ENCODE results near the gene ADGRG1.

Gene ADGRG1

GRCh38 chr16:57645169-57645568 is 16.7 kb downstream of the ADGRG1 start:
- Mint-ChIP-seq H3K27ac (peak overlapping the region; percentile 93), H3K36me3 (peaks cover 62% of the 10 kb centered on the region), H3K4me1 (peaks cover 48% of the 10 kb centered on the region), H3K9me3 (no peaks in the 10 kb centered on the region), H3K4me3 (peak overlapping the region; percentile 30)
- no peak for ATAC-seq
- no peak for DNase-seq (ENCODE audit: low spot score in 2 of 2)

- peaks cover 51% of the 10 kb centered on the region for H3K4me1 Mint-ChIP-seq
- no peaks in the 10 kb centered on the region for H3K9me3 Mint-ChIP-seq
- DNase-seq (ENCODE audit: low spot score in 2 of 2) (no peak), ATAC-seq (no peak)
- H3K36me3 Mint-ChIP-seq = peaks cover 62% of the 10 kb centered on the region
- H3K27ac Mint-ChIP-seq = peak overlapping the region; percentile 93
- H3K4me3 Mint-ChIP-seq = peak overlapping the region; percentile 66
Measured at GRCh38 chr16:57645691-57646387, 17.4 kb downstream of the ADGRG1 start.

GRCh38 chr16:57646388-57647039 is 18.1 kb downstream of the ADGRG1 start:
- peaks cover 66% of the 10 kb centered on the region for H3K36me3 Mint-ChIP-seq
- H3K4me3 Mint-ChIP-seq = peak overlapping the region; percentile 66
- DNase-seq (ENCODE audit: low spot score in 2 of 2) (no peak), ATAC-seq (peak; percentile 68)
- H3K9me3 Mint-ChIP-seq = no peaks in the 10 kb centered on the region
- peaks cover 57% of the 10 kb centered on the region for H3K4me1 Mint-ChIP-seq
- peak overlapping the region; percentile 93 for H3K27ac Mint-ChIP-seq

- no peaks in the 10 kb centered on the region for H3K9me3 Mint-ChIP-seq
- DNase-seq (ENCODE audit: low spot score in 2 of 2) (no peak), ATAC-seq (no peak)
- peaks cover 66% of the 10 kb centered on the region for H3K36me3 Mint-ChIP-seq
- H3K27ac Mint-ChIP-seq = peak overlapping the region; percentile 93
- H3K4me3 Mint-ChIP-seq = peak overlapping the region; percentile 66
- peaks cover 65% of the 10 kb centered on the region for H3K4me1 Mint-ChIP-seq
Measured at GRCh38 chr16:57647136-57647875, 18.9 kb downstream of the ADGRG1 start.

- Mint-ChIP-seq H3K36me3 (peaks cover 70% of the 10 kb centered on the region), H3K4me3 (peak overlapping the region; percentile 66), H3K4me1 (peaks cover 66% of the 10 kb centered on the region), H3K9me3 (no peaks in the 10 kb centered on the region), H3K27ac (peak overlapping the region; percentile 93)
- DNase-seq (ENCODE audit: low spot score in 2 of 2) = no peak
- ATAC-seq = no peak
Measured at GRCh38 chr16:57648125-57648524, 19.7 kb downstream of the ADGRG1 start.

GRCh38 chr16:57648581-57649442 is 20.4 kb downstream of the ADGRG1 start:
- Mint-ChIP-seq H3K9me3 (no peaks in the 10 kb centered on the region), H3K4me3 (peak overlapping the region; percentile 66), H3K36me3 (peaks cover 73% of the 10 kb centered on the region), H3K27ac (peak overlapping the region; percentile 93), H3K4me1 (peaks cover 69% of the 10 kb centered on the region)
- ATAC-seq (peak; percentile 78), DNase-seq (ENCODE audit: low spot score in 2 of 2) (peak; percentile 89 to 99)

- no peak for DNase-seq (ENCODE audit: low spot score in 2 of 2)
- no peak for ATAC-seq
- H3K4me3 Mint-ChIP-seq = peak overlapping the region; percentile 66
- H3K9me3 Mint-ChIP-seq = no peaks in the 10 kb centered on the region
- H3K36me3 Mint-ChIP-seq = peaks cover 78% of the 10 kb centered on the region
- H3K27ac Mint-ChIP-seq = peak overlapping the region; percentile 93
- peaks cover 72% of the 10 kb centered on the region for H3K4me1 Mint-ChIP-seq
Measured at GRCh38 chr16:57649443-57649751, 21.0 kb downstream of the ADGRG1 start.

GRCh38 chr16:57649846-57650245 is 21.4 kb downstream of the ADGRG1 start:
- DNase-seq (ENCODE audit: low spot score in 2 of 2) (no peak), ATAC-seq (no peak)
- Mint-ChIP-seq H3K4me3 (peak overlapping the region; percentile 35), H3K4me1 (peaks cover 72% of the 10 kb centered on the region), H3K27ac (no peak overlapping the region), H3K9me3 (no peaks in the 10 kb centered on the region), H3K36me3 (peaks cover 82% of the 10 kb centered on the region)

- DNase-seq (ENCODE audit: low spot score in 2 of 2) (no peak), ATAC-seq (peak; percentile 36)
- Mint-ChIP-seq H3K36me3 (peaks cover 98% of the 10 kb centered on the region), H3K27ac (peak overlapping the region; percentile 89), H3K4me3 (peak overlapping the region; percentile 31), H3K4me1 (peaks cover 80% of the 10 kb centered on the region), H3K9me3 (no peaks in the 10 kb centered on the region)
Measured at GRCh38 chr16:57651344-57652333, 23.2 kb downstream of the ADGRG1 start.

GRCh38 chr16:57652695-57653471 is 24.5 kb downstream of the ADGRG1 start:
- ATAC-seq (no peak), DNase-seq (ENCODE audit: low spot score in 2 of 2) (no peak)
- Mint-ChIP-seq H3K27ac (peak overlapping the region; percentile 91), H3K4me3 (peak overlapping the region; percentile 35), H3K9me3 (no peaks in the 10 kb centered on the region), H3K4me1 (peaks cover 75% of the 10 kb centered on the region), H3K36me3 (peaks cover 98% of the 10 kb centered on the region)

- no peaks in the 10 kb centered on the region for H3K9me3 Mint-ChIP-seq
- H3K36me3 Mint-ChIP-seq = peaks cover 98% of the 10 kb centered on the region
- peak overlapping the region; percentile 35 for H3K4me3 Mint-ChIP-seq
- ATAC-seq (no peak), DNase-seq (ENCODE audit: low spot score in 2 of 2) (no peak)
- H3K27ac Mint-ChIP-seq = peak overlapping the region; percentile 91
- peaks cover 74% of the 10 kb centered on the region for H3K4me1 Mint-ChIP-seq
Measured at GRCh38 chr16:57653936-57654335, 25.5 kb downstream of the ADGRG1 start.

- Mint-ChIP-seq H3K27ac (peak overlapping the region; percentile 74), H3K9me3 (no peaks in the 10 kb centered on the region), H3K4me1 (peaks cover 71% of the 10 kb centered on the region), H3K4me3 (no peak overlapping the region), H3K36me3 (peaks cover 94% of the 10 kb centered on the region)
- DNase-seq (ENCODE audit: low spot score in 2 of 2) (no peak), ATAC-seq (no peak)
Measured at GRCh38 chr16:57656342-57656955, 28.0 kb downstream of the ADGRG1 start.

GRCh38 chr16:57657228-57657627 is 28.8 kb downstream of the ADGRG1 start:
- peaks cover 94% of the 10 kb centered on the region for H3K36me3 Mint-ChIP-seq
- H3K4me3 Mint-ChIP-seq = no peak overlapping the region

More at GRCh38 chr16:57657228-57657627, 28.8 kb downstream of the ADGRG1 start:
- DNase-seq (ENCODE audit: low spot score in 2 of 2) (no peak), ATAC-seq (no peak)
- Mint-ChIP-seq H3K9me3 (no peaks in the 10 kb centered on the region), H3K27ac (peak overlapping the region; percentile 74), H3K4me1 (peaks cover 63% of the 10 kb centered on the region)

Data from stimulated activated effector memory CD8-positive, alpha-beta T cell treated with anti-CD3 and anti-CD28 coated beads, Interleukin-12 subunit alpha, Interleukin-12 subunit beta, amount 100 ng/mL, for 72 hours (primary cell).